OCI-LY1 (cell line): ENCODE measurements around the gene CCDC97.
A peak's percentile ranks its signal among the peaks of the same experiment; 100 is the strongest.

Experiments used
- H2AFZ ChIP-seq: fragments of 200-600 bp; sonication (generic), shearing (Covaris generic); 2 replicates; pipeline ENCODE4 v1.6.0; 2014; ENCODE audit warnings: antibody characterized with exemption, mild to moderate bottlenecking, low read length
- H3F3A ChIP-seq: fragments of 200-600 bp; sonication (generic), shearing (Covaris generic); 2 replicates; pipeline ENCODE4 v1.6.0; 2014; ENCODE audit warnings: mild to moderate bottlenecking, antibody characterized with exemption, low read length, moderate library complexity; ENCODE audit not compliant: insufficient read depth
- H3K27ac ChIP-seq: fragments of 200-600 bp; sonication (generic); 2 replicates; pipeline ENCODE4 v1.5.1; 2014; ENCODE audit warnings: low read length, mixed run types, mild to moderate bottlenecking, low read depth; ENCODE audit not compliant: poor library complexity, severe bottlenecking
- H3K27me3 ChIP-seq: fragments of 200-600 bp; sonication (generic); 2 replicates; pipeline ENCODE4 v1.6.0; 2014; ENCODE audit warnings: antibody characterized with exemption, mild to moderate bottlenecking, low read length, moderate library complexity; ENCODE audit not compliant: insufficient read depth
- H3K36me3 ChIP-seq: fragments of 200-600 bp; sonication (generic); 2 replicates; pipeline ENCODE4 v1.6.1; 2014; ENCODE audit warnings: mild to moderate bottlenecking, antibody characterized with exemption, low read length, moderate library complexity, mixed read lengths; ENCODE audit not compliant: insufficient read depth
- H3K4me1 ChIP-seq: fragments of 200-600 bp; sonication (generic); 2 replicates; pipeline ENCODE4 v1.5.1; 2014; ENCODE audit warnings: mild to moderate bottlenecking, low read length, moderate library complexity; ENCODE audit not compliant: insufficient read depth, severe bottlenecking
- H3K4me2 ChIP-seq: fragments of 200-600 bp; sonication (generic), shearing (Covaris generic); 2 replicates; pipeline ENCODE4 v1.6.1; 2014; ENCODE audit warnings: low read length
- H3K4me3 ChIP-seq: fragments of 200-600 bp; sonication (generic); 2 replicates; pipeline ENCODE4 v1.5.1; 2014; ENCODE audit warnings: low read length, low read depth, mild to moderate bottlenecking, mixed read lengths; ENCODE audit not compliant: poor library complexity, severe bottlenecking
- H3K79me2 ChIP-seq: fragments of 200-600 bp; shearing (Covaris generic); 2 replicates; pipeline ENCODE4 v1.6.1; 2016; ENCODE audit warnings: mixed run types, low read length, mixed read lengths; ENCODE audit not compliant: insufficient read depth
- H3K9ac ChIP-seq: fragments of 200-600 bp; sonication (generic), shearing (Covaris generic); 2 replicates; pipeline ENCODE4 v1.6.1; 2014; ENCODE audit warnings: mild to moderate bottlenecking, low read length, mixed read lengths
- H3K9me2 ChIP-seq: fragments of 200-600 bp; sonication (generic), shearing (Covaris generic); 2 replicates; pipeline ENCODE4 v1.6.1; 2014; ENCODE audit warnings: low read depth, mild to moderate bottlenecking, low read length, mixed read lengths
- H3K9me3 ChIP-seq: fragments of 200-600 bp; shearing (Covaris generic); 2 replicates; pipeline ENCODE4 v1.6.1; 2014; ENCODE audit warnings: low read length, mixed read lengths
- H4K20me1 ChIP-seq: fragments of 200-600 bp; sonication (generic), shearing (Covaris generic); 2 replicates; pipeline ENCODE4 v1.6.0; 2016; ENCODE audit warnings: mild to moderate bottlenecking, low read length; ENCODE audit not compliant: insufficient read depth
- EZH2 ChIP-seq: fragments of 200-600 bp; sonication (generic), shearing (Covaris generic); IDR thresholded peaks from 2 replicates; pipeline ENCODE4 v1.8.0; 2017; ENCODE audit warnings: borderline replicate concordance, mixed run types, mild to moderate bottlenecking, antibody characterized with exemption, low read length, moderate library complexity, mixed read lengths
- TF ChIP-seq, protein P1 (sequence below): fragments of 200-600 bp; sonication (generic), shearing (Covaris generic); IDR thresholded peaks from 2 replicates; pipeline ENCODE4 v1.5.1; 2017; ENCODE audit warnings: mild to moderate bottlenecking, antibody characterized with exemption, low read length, moderate library complexity, mixed read lengths

Gene CCDC97

GRCh38 chr19:41310033-41310831, at the start of gene CCDC97:
CCDC97 (plus strand) TSS chr19:41310172; CDS start chr19:41310311, 139 bp downstream.
- Histone ChIP-seq H2AFZ (no peak within 1 kb of the TSS), H4K20me1 (no peaks in the 10 kb centered on the region), H3K27ac (peak within 1 kb of the TSS; percentile 82), H3K9ac (peak within 1 kb of the TSS; percentile 96), H3K4me3 (peak within 1 kb of the TSS; percentile 83), H3K4me2 (peak within 1 kb of the TSS; percentile 97), H3K4me1 (peaks cover 29% of the 10 kb centered on the region), H3K9me2 (no peaks in the 10 kb centered on the region), H3K79me2 (peaks cover 9% of the 10 kb centered on the region), H3K36me3 (peaks cover 54% of the 10 kb centered on the region), H3K27me3 (no peaks in the 10 kb centered on the region), H3K9me3 (no peaks in the 10 kb centered on the region), H3F3A (peaks cover 9% of the 10 kb centered on the region; the same call in 1 of the 2 replicates)
- no peak for TF ChIP-seq EZH2
- TF ChIP-seq, protein P1, sequence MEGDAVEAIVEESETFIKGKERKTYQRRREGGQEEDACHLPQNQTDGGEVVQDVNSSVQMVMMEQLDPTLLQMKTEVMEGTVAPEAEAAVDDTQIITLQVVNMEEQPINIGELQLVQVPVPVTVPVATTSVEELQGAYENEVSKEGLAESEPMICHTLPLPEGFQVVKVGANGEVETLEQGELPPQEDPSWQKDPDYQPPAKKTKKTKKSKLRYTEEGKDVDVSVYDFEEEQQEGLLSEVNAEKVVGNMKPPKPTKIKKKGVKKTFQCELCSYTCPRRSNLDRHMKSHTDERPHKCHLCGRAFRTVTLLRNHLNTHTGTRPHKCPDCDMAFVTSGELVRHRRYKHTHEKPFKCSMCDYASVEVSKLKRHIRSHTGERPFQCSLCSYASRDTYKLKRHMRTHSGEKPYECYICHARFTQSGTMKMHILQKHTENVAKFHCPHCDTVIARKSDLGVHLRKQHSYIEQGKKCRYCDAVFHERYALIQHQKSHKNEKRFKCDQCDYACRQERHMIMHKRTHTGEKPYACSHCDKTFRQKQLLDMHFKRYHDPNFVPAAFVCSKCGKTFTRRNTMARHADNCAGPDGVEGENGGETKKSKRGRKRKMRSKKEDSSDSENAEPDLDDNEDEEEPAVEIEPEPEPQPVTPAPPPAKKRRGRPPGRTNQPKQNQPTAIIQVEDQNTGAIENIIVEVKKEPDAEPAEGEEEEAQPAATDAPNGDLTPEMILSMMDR: no peak

GRCh38 chr19:41261474-41262190, 48.3 kb upstream of the CCDC97 start:
- peak overlapping the region; percentile 94 for H3K4me2 ChIP-seq
- peaks cover 10% of the 10 kb centered on the region for H3K4me1 ChIP-seq
- peak overlapping the region; percentile 99; the same call in 1 of the 2 replicates for H3K9ac ChIP-seq
- H3K4me3 ChIP-seq: peak overlapping the region; percentile 92
- no peak overlapping the region for H2AFZ ChIP-seq
- H3K36me3 ChIP-seq: peaks cover 9% of the 10 kb centered on the region; the same call in 1 of the 2 replicates
- H4K20me1 ChIP-seq: no peaks in the 10 kb centered on the region
- H3K27me3 ChIP-seq: no peaks in the 10 kb centered on the region
- no peaks in the 10 kb centered on the region for H3K9me2 ChIP-seq
- TF ChIP-seq EZH2: no peak
- TF ChIP-seq, protein P1: no peak
- peaks cover 23% of the 10 kb centered on the region for H3K79me2 ChIP-seq
- H3F3A ChIP-seq: no peaks in the 10 kb centered on the region
- no peaks in the 10 kb centered on the region for H3K9me3 ChIP-seq
- no peak overlapping the region for H3K27ac ChIP-seq

DNA sequence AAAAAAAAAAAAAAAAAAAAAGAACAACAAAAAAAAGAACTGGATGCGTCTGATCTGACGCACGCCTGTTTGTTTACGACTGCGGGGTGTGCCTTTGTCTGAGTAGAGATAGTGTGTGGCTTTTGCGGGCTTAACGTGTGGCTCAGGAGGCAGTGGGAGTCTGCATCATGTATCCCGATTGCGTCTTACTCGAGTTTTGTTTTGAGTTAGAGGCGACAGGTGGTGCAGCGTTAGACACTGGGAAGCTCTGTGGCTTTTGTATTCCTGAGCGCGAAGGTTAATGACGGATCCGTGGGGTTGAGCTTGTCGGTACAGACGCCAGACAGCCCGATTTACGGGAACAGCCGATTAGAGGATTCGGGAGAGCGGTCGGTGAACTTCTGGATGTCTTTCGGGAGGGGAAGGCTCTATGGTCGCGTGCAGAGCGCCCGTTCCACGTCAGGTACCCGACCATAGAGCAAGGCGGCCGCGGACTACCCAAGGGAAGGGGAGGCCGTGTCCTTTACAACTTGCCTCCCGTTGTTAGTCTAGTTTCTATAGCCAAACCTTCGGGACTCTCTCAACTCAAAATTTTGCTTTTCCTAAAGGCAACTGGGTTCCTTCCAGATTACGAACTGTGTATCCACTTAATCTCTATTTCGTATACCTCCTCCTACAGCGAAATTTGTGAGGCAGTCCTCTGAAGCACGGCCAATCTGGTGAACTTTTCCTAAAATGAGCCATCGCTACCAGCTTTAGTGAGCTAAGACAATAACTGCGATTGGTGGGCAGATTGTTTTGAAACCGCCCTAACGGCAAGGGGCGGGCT, 46.7 kb upstream of the CCDC97 start:
- Histone ChIP-seq H3F3A (no peaks in the 10 kb centered on the region), H3K36me3 (peaks cover 22% of the 10 kb centered on the region), H3K79me2 (peaks cover 39% of the 10 kb centered on the region), H4K20me1 (no peaks in the 10 kb centered on the region), H3K9ac (peak overlapping the region; percentile 99), H3K4me3 (peak overlapping the region; percentile 92), H2AFZ (no peak overlapping the region), H3K9me3 (no peaks in the 10 kb centered on the region), H3K27me3 (no peaks in the 10 kb centered on the region), H3K4me2 (peak overlapping the region; percentile 94), H3K27ac (peak overlapping the region; percentile 93), H3K9me2 (no peaks in the 10 kb centered on the region), H3K4me1 (peaks cover 20% of the 10 kb centered on the region)
- TF ChIP-seq EZH2: no peak
- TF ChIP-seq, protein P1: no peak
